BE2C (cell line): ENCODE data around the gene EHD3.

Source experiments
- DNase-seq: peaks from one replicate; pipeline ENCODE4 v3.0.0-alpha.2; 2020
- H3K27me3 ChIP-seq: fragments of 250-450 bp; sonication (Bioruptor Pico); 2 replicates; pipeline ENCODE4 v1.5.1; 2020; ENCODE audit warnings: mild to moderate bottlenecking
- H3K36me3 ChIP-seq: fragments of 250-450 bp; sonication (Bioruptor Pico); 2 replicates; pipeline ENCODE4 v1.5.1; 2020; ENCODE audit warnings: mild to moderate bottlenecking
- H3K4me1 ChIP-seq: fragments of 250-450 bp; sonication (Bioruptor Pico); 2 replicates; pipeline ENCODE4 v1.5.1; 2020
- H3K4me3 ChIP-seq: 2 replicates; pipeline ENCODE4 v1.5.1; 2011; ENCODE audit warnings: low read depth, low read length
- H3K9me3 ChIP-seq: fragments of 250-450 bp; sonication (Bioruptor Pico); 2 replicates; pipeline ENCODE4 v1.5.1; 2020
- TF ChIP-seq, protein P1 (sequence below): IDR thresholded peaks from 2 replicates; pipeline ENCODE4 v1.5.1; 2012; ENCODE audit warnings: mild to moderate bottlenecking, low read depth, low read length

Gene EHD3

DNA sequence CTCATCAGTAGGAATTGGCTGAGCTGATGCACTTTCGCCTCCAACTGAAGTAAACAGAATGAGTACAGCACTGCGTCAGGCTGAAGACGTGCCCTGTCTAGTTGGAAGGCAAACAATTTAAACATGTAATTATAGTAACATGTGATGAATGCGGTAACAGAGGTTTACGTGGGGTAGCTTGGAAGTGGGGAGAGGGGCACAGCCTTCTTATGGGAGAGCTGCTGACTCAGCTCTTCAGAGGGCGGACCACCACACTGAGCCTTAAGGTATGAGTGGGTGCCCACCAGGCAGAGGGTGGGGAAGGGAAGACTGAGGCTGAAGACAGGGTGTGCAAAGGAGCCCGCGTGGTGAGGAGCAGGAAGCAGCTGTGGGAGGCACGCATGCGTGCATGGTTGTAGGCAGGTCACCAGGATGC is 6.2 kb upstream of the EHD3 start:
- Histone ChIP-seq H3K27me3 (peaks cover 45% of the 10 kb centered on the region), H3K9me3 (no peaks in the 10 kb centered on the region), H3K4me3 (no peak overlapping the region), H3K36me3 (no peaks in the 10 kb centered on the region), H3K4me1 (no peaks in the 10 kb centered on the region)
- no peak for DNase-seq
- TF ChIP-seq, protein P1, sequence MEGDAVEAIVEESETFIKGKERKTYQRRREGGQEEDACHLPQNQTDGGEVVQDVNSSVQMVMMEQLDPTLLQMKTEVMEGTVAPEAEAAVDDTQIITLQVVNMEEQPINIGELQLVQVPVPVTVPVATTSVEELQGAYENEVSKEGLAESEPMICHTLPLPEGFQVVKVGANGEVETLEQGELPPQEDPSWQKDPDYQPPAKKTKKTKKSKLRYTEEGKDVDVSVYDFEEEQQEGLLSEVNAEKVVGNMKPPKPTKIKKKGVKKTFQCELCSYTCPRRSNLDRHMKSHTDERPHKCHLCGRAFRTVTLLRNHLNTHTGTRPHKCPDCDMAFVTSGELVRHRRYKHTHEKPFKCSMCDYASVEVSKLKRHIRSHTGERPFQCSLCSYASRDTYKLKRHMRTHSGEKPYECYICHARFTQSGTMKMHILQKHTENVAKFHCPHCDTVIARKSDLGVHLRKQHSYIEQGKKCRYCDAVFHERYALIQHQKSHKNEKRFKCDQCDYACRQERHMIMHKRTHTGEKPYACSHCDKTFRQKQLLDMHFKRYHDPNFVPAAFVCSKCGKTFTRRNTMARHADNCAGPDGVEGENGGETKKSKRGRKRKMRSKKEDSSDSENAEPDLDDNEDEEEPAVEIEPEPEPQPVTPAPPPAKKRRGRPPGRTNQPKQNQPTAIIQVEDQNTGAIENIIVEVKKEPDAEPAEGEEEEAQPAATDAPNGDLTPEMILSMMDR, result no peak

DNA sequence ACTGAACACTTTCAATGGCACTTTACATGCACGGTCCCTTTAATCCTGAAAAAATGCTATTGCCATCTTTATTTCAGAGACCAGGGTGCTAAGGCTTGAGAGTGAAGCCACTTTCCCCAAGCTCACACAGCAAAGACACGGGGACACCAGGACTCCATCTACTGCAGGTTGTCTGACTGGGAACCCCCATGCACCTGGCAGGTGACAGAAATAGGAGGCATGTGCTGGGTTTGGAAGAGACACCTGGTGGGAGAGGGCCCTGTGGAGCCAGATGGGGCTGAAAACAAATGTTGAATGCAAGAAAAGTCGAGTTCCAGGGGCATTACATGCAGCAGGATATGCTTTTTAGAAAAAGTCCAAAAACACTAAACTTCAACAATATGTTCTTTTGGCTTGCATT is 5.2 kb upstream of the EHD3 start:
- TF ChIP-seq, protein P1, result no peak
- Histone ChIP-seq H3K9me3 (no peaks in the 10 kb centered on the region), H3K4me3 (no peak overlapping the region), H3K36me3 (no peaks in the 10 kb centered on the region), H3K4me1 (no peaks in the 10 kb centered on the region), H3K27me3 (peaks cover 42% of the 10 kb centered on the region)
- no peak for DNase-seq

DNA sequence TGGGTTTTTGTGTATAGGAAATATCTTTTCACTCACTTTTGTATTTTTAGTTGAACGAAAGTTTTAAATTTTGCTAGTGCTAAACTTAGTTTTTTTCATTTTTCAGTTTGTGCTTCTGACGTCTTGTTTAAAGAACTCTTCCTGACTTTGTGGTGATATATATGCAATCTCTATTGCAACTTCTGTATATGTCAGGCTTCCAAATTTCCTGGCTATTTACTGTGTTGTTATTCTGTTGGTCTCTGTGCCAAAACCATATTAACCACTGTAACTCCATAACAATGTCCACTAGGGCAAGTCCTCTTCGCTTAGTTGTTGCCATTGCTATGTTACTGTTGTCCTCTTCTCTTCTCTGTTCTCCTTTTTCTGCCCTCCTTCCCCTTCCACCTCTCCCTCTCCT is 3.2 kb upstream of the EHD3 start:
- Histone ChIP-seq H3K36me3 (no peaks in the 10 kb centered on the region), H3K4me1 (no peaks in the 10 kb centered on the region), H3K4me3 (no peak overlapping the region), H3K9me3 (no peaks in the 10 kb centered on the region), H3K27me3 (peaks cover 38% of the 10 kb centered on the region)
- TF ChIP-seq, protein P1, result no peak
- DNase-seq, result no peak

DNA sequence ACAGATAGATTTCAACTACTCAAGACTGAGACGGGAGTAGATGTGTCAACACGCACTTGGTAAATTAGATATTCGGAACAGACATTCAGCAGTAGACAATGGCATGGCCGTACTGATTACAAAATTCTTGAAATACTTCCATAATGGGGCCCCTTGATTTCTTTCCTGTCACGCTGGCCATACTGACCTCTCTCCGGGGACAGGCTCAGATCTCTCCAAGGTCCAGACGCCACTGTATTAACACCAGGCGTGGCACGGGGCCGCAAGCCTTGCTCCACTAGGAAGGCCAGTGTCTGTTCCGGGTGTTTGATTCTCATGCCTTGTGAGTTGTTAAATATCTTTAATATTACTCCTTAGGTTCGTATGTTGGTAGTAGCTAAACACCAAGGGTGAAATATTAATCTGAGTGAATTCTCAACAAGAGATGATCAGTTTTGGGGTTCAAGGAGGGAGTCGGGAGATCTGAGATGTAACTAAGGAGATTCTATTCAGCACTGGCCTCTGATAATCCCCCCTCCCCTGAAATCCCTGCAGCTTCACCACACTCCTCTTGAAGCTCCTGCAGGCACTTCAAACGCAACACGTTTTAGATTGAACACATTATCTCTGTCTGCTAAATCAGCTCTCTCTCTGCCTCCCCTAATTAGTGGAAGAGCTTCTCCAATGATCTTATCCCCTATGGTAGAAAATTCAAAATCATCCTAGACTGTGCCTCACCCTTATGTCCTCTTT is 2.2 kb upstream of the EHD3 start:
- TF ChIP-seq, protein P1, result no peak
- no peaks in the 10 kb centered on the region for H3K36me3 ChIP-seq
- H3K4me1 ChIP-seq, result no peaks in the 10 kb centered on the region
- no peak overlapping the region for H3K4me3 ChIP-seq
- no peak for DNase-seq
- H3K27me3 ChIP-seq, result peaks cover 29% of the 10 kb centered on the region
- H3K9me3 ChIP-seq, result no peaks in the 10 kb centered on the region

DNA sequence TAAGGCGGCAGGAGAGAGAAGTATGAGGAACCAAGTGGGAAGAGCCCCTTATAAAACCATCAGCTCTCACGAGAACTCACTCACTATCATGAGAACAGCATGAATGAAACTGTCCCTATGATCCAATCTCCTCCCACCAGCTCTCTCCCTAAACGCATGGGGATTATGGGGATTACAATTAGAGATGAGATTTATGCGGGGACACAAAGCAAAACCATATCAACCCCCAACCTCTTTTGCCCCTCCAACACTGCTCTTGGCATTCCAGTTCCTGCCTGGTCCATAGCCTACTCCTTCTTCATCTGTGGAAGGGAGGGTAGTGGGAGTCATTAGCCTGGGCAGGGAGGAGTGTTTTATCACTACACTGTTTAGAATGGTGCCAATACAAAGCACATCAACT is 1.4 kb upstream of the EHD3 start:
- no peak for DNase-seq
- Histone ChIP-seq H3K4me3 (no peak overlapping the region), H3K27me3 (peaks cover 24% of the 10 kb centered on the region), H3K9me3 (no peaks in the 10 kb centered on the region), H3K4me1 (no peaks in the 10 kb centered on the region), H3K36me3 (no peaks in the 10 kb centered on the region)
- TF ChIP-seq, protein P1, result no peak

DNA sequence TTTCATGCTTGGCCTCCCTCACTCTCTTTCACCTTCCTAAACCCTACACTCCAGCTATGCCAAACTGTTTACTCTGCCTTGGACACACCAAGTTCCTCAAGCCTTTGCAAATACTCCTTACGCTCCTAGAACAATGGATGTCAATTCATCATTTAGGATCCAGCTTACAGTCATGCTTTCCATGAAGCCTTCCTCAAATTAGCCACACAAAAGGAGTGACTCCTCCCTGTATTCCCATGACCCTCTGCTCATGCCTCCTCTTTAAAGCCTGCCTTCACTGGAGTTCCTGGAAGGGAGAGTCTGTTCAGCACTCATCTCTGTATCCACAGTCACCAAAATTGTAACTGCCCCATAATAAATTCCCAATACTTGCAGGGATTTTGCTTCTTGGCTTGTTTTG is 721 bp upstream of the EHD3 start:
- H3K4me3 ChIP-seq, result peak overlapping the region; percentile 75; the same call in 1 of the 2 replicates
- no peak for DNase-seq

More for the DNA sequence above, 721 bp upstream of the EHD3 start:
- Histone ChIP-seq H3K36me3 (no peaks in the 10 kb centered on the region), H3K9me3 (no peaks in the 10 kb centered on the region), H3K27me3 (peaks cover 19% of the 10 kb centered on the region), H3K4me1 (no peaks in the 10 kb centered on the region)
- TF ChIP-seq, protein P1, result no peak
